ENCODE measurements around the gene ALPK1.
"Not testable (repeated sequence)": the region's sequence is repeated elsewhere in the genome, so short reads cannot be mapped to it uniquely, and the experiment has no call there.

ALPK1 gene

DNA sequence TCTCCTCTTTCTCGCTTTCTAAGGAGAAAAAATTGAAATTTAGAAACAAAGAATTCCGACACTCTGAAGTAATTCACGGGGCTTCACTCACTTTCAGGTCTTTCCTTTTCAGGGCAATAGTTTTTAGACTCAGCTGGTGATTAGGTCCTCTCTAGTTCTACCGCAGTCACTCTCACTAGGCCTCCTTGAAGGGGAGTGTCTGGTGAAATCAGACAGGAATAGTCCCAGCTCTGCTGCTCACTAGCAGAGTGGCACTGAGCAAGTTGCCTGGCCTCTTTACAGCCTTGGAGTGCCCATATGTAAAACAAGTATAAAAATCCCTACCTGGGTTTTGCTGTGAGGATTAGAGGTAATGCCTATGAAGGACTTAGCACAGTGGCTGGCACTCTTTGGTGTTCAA is 154.7 kb downstream of the ALPK1 start:
- H3K27ac Mint-ChIP-seq, result no peak overlapping the region
- peaks cover 3% of the 10 kb centered on the region for H3K36me3 Mint-ChIP-seq
- no peaks in the 10 kb centered on the region for H3K4me1 Mint-ChIP-seq
- DNase-seq (ENCODE audit: low spot score in 2 of 2) (no peak), ATAC-seq (ENCODE audit: low read depth) (no peak)
- H3K4me3 Mint-ChIP-seq, result no peak overlapping the region
- H3K9me3 Mint-ChIP-seq, result no peaks in the 10 kb centered on the region
- H3K27me3 Mint-ChIP-seq, result peaks cover 3% of the 10 kb centered on the region

DNA sequence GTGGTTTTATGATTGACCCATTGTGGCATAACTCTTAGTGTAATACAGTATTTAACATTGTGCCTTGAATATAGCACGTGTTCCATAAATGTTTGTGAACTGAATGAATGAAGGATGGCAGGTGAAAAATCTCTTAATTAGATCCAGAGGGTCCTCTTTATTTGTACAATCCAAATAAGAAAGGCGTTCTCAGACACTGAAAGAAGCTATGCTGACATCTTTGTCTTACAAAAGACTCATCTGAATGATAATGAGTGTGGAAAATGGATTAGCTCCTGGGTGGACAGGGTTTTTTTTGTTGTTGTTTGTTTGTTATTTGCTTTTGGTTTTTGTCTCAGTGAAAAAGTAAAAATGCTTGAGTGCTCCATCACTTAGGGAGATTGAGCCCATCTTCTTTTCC is 156.2 kb downstream of the ALPK1 start:
- H3K4me1 Mint-ChIP-seq, result no peaks in the 10 kb centered on the region
- no peak overlapping the region for H3K4me3 Mint-ChIP-seq
- peaks cover 6% of the 10 kb centered on the region for H3K27me3 Mint-ChIP-seq
- DNase-seq (ENCODE audit: low spot score in 2 of 2) (no peak), ATAC-seq (ENCODE audit: low read depth) (no peak)
- peaks cover 3% of the 10 kb centered on the region for H3K36me3 Mint-ChIP-seq
- no peaks in the 10 kb centered on the region for H3K9me3 Mint-ChIP-seq
- H3K27ac Mint-ChIP-seq, result no peak overlapping the region

DNA sequence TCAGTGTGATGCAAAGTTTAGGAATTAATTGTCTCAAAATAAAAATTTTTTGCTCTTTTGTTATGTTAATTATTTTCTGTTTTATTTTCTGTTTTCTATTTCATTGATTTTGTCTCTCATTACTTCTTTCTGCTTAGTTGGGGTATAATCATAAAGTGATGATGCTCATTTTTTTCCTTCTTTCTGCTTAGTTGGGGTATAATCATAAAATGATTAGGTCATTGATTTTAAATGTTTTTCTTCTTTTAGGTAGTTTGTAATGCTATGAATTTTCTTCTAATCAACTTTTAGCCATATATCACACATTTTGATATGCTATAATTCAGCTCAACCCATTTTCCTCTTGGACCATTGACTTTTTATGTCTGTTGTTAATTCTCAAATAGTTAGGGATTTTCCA is 175.1 kb downstream of the ALPK1 start:
- no peak for ATAC-seq (ENCODE audit: low read depth)
- H3K9me3 Mint-ChIP-seq, result peaks cover 2% of the 10 kb centered on the region
- H3K4me1 Mint-ChIP-seq, result no peaks in the 10 kb centered on the region

DNA sequence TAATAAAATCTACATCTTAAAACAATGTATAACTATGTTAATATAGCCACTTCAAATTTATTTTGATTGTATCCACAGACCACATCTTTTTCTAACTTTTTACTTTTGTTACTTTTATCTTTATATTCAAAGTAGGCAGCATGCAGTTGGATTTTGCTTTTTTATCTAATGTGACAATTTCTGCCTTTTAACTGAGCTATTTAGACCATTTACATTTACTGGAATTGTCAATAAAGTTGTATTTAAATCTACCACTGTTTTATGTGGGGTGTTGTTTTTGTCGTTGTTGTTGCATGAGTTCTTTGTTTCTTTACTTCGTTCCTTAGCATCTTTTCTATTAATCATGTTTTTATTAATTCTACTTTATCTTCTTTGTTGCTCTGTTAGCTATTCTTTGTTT is 176.8 kb downstream of the ALPK1 start:
- no peaks in the 10 kb centered on the region for H3K36me3 Mint-ChIP-seq
- H3K9me3 Mint-ChIP-seq, result peaks cover 2% of the 10 kb centered on the region
- peaks cover 3% of the 10 kb centered on the region for H3K27me3 Mint-ChIP-seq
- ATAC-seq (ENCODE audit: low read depth) (no peak), DNase-seq (ENCODE audit: low spot score in 2 of 2) (no peak)
- no peak overlapping the region for H3K27ac Mint-ChIP-seq
- H3K4me1 Mint-ChIP-seq, result no peaks in the 10 kb centered on the region
- no peak overlapping the region for H3K4me3 Mint-ChIP-seq

More for the DNA sequence above, 175.1 kb downstream of the ALPK1 start:
- no peak overlapping the region for H3K4me3 Mint-ChIP-seq
- no peaks in the 10 kb centered on the region for H3K36me3 Mint-ChIP-seq
- H3K27me3 Mint-ChIP-seq, result peaks cover 1% of the 10 kb centered on the region
- DNase-seq (ENCODE audit: low spot score in 2 of 2), result no peak
- no peak overlapping the region for H3K27ac Mint-ChIP-seq

DNA sequence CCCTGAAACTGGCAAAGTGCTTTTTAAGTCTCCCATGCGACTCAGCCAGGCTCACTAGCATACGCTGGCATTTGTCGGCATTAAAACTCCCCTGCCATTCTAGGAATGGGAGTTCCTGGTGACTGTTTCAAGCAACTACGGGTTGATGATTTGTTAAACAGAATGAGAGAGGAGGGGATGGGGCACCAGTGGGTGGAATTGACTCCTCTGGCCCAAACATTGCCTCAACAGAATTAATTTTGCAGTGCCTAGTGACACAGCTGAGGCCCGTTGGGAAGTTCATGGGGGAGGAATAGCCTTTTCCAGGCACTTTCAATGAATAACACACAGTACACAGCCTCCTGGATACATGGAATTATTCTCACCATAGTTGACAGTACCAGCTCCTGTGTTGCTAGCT is 188.8 kb downstream of the ALPK1 start:
- no peaks in the 10 kb centered on the region for H3K4me1 Mint-ChIP-seq
- DNase-seq (ENCODE audit: low spot score in 2 of 2) (no peak), ATAC-seq (ENCODE audit: low read depth) (no peak)
- no peak overlapping the region for H3K27ac Mint-ChIP-seq
- H3K9me3 Mint-ChIP-seq, result peaks cover 12% of the 10 kb centered on the region
- peaks cover 6% of the 10 kb centered on the region for H3K27me3 Mint-ChIP-seq
- peaks cover 4% of the 10 kb centered on the region for H3K36me3 Mint-ChIP-seq
- H3K4me3 Mint-ChIP-seq, result no peak overlapping the region

DNA sequence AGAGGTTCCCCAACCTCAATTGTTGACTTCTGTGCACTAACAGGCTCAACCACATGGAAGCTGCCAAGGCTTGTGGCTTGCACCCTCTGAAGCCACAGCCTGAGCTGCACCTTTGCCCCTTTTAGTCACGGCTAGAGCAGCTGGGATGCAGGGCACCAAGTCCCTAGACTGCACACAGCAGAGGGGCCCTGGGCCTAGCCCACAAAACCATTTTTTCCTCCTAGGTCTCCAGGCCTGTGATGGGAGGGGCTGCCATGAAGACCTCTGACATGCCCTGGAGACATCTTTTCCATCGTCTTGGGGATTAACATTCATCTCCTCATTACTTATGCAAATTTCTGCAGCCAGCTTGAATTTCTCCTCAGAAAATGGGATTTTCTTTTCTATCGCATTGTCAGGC is 193.6 kb downstream of the ALPK1 start:
- not testable (repeated sequence) for H3K4me1 Mint-ChIP-seq; ATAC-seq (ENCODE audit: low read depth); DNase-seq (ENCODE audit: low spot score in 2 of 2); H3K27ac Mint-ChIP-seq; H3K4me3 Mint-ChIP-seq; H3K27me3 Mint-ChIP-seq; H3K36me3 Mint-ChIP-seq
- H3K9me3 Mint-ChIP-seq, result peaks cover 10% of the 10 kb centered on the region

Measured in memory B cell (primary cell).